Measurements from ENCODE around the gene ASH1L. TPM values are rescaled to one million over a fixed set of nuclear protein-coding genes. Genes with fewer than 3 reads are reported as not detected.

ASH1L gene
- total and polyA plus RNA-seq, 9 of the 15 experiments (the other 6 are each of a cell fraction or from before 2014, with no cell fraction given): 2.0 to 23.3 (median 14.6) TPM

DNA sequence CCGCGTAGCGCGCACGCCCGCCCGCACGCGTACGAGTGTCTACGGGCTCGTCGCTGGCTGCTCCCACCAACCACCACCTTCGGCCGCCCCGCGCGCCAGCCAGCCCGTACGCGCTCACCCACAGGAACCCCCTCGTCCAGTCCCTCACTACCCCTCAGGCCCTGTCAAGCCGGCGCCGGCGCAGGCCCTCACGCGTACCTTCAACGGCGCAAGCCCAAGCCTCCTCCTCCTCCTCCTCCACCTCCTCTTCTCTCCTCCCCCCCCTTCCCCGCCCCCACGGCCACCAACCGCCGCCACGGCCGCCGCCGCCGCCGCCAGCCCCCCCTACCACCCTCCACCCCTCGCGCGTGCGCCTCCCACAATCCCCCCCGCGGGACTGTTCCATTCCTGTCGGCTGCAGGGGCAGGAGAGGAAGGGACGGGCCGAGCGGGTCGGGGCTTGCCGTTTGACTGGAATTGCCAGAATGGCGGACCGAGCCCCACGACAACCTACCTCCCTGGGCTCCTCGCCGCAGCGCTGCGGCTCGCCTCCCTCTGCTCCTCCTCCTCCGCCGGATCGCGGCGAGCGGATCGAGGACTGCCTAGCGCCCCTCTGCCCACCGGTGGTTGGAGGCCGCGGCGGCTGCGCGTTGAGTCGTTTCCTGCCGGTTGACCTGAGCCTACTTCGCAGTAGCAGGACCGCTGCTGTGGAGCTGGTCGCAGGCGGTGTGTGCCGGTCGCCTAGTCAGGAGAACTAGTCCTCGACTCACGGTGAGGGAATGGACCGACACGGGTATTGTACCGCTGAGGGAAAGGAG, at the start of gene ASH1L (continued):
- TF ChIP-seq FOXP1 (CRISPR knock-in tag; IDR thresholded peaks at IDR 0.05) (peak; percentile 79), CCAR2 (IDR thresholded peaks at IDR 0.05; ENCODE audit: low read depth, low read length) (no peak), ZNF253 (CRISPR knock-in tag; conservative IDR thresholded peaks at IDR 0.05) (no peak), ZNF551 (CRISPR knock-in tag; IDR thresholded peaks at IDR 0.05) (no peak), DPF2 (IDR thresholded peaks at IDR 0.05) (no peak), NFE2 (IDR thresholded peaks at IDR 0.05; ENCODE audit: low read depth) (no peak), ELF4 (CRISPR knock-in tag; IDR thresholded peaks at IDR 0.05) (0 out of 2 replicates have a peak, but pooled peaks have one; percentile 18), MCM5 (IDR thresholded peaks at IDR 0.05; ENCODE audit: low read depth) (no peak), FUS (optimal IDR thresholded peaks at IDR 0.05; ENCODE audit: low read depth, low read length) (no peak), HDAC2 (IDR thresholded peaks at IDR 0.05) (0 out of 2 replicates have a peak, but pooled peaks have one; percentile 10), POLR2AphosphoS2 (IDR thresholded peaks at IDR 0.05; ENCODE audit: low read length) (no peak), ZNF124 (CRISPR knock-in tag; IDR thresholded peaks at IDR 0.05) (no peak), ESRRA (IDR thresholded peaks at IDR 0.05; ENCODE audit: borderline replicate concordance, low read depth) (peak; percentile 76), ARHGAP35 (IDR thresholded peaks at IDR 0.05; ENCODE audit: partially characterized antibody) (no peak), ZNF224 (CRISPR knock-in tag; IDR thresholded peaks at IDR 0.05) (no peak), SMC3 (conservative IDR thresholded peaks at IDR 0.05; ENCODE audit: insufficient read depth, low read depth, low read length) (no peak), ZNF140 (CRISPR knock-in tag; IDR thresholded peaks at IDR 0.05) (no peak), SP1 (CRISPR knock-in tag; IDR thresholded peaks at IDR 0.05) (peak; percentile 82; the same call in 1 of the 2 replicates)
- TF ChIP-seq, protein P1, sequence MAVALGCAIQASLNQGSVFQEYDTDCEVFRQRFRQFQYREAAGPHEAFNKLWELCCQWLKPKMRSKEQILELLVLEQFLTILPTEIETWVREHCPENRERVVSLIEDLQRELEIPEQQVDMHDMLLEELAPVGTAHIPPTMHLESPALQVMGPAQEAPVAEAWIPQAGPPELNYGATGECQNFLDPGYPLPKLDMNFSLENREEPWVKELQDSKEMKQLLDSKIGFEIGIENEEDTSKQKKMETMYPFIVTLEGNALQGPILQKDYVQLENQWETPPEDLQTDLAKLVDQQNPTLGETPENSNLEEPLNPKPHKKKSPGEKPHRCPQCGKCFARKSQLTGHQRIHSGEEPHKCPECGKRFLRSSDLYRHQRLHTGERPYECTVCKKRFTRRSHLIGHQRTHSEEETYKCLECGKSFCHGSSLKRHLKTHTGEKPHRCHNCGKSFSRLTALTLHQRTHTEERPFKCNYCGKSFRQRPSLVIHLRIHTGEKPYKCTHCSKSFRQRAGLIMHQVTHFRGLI (CRISPR knock-in tag; IDR thresholded peaks at IDR 0.05): no peak
- TF ChIP-seq, protein P2, sequence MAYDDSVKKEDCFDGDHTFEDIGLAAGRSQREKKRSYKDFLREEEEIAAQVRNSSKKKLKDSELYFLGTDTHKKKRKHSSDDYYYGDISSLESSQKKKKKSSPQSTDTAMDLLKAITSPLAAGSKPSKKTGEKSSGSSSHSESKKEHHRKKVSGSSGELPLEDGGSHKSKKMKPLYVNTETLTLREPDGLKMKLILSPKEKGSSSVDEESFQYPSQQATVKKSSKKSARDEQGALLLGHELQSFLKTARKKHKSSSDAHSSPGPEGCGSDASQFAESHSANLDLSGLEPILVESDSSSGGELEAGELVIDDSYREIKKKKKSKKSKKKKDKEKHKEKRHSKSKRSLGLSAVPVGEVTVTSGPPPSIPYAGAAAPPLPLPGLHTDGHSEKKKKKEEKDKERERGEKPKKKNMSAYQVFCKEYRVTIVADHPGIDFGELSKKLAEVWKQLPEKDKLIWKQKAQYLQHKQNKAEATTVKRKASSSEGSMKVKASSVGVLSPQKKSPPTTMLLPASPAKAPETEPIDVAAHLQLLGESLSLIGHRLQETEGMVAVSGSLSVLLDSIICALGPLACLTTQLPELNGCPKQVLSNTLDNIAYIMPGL (CRISPR knock-in tag; IDR thresholded peaks at IDR 0.05): peak; percentile 89; the same call in 1 of the 2 replicates
- TF ChIP-seq, protein P3, sequence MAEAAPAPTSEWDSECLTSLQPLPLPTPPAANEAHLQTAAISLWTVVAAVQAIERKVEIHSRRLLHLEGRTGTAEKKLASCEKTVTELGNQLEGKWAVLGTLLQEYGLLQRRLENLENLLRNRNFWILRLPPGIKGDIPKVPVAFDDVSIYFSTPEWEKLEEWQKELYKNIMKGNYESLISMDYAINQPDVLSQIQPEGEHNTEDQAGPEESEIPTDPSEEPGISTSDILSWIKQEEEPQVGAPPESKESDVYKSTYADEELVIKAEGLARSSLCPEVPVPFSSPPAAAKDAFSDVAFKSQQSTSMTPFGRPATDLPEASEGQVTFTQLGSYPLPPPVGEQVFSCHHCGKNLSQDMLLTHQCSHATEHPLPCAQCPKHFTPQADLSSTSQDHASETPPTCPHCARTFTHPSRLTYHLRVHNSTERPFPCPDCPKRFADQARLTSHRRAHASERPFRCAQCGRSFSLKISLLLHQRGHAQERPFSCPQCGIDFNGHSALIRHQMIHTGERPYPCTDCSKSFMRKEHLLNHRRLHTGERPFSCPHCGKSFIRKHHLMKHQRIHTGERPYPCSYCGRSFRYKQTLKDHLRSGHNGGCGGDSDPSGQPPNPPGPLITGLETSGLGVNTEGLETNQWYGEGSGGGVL (CRISPR knock-in tag; IDR thresholded peaks at IDR 0.05): no peak
